ENCODE results near the gene GALT.
A peak's percentile ranks its signal among the peaks of the same experiment; 100 is the strongest.

The GALT gene

GRCh38 chr9:34630402-34631154 lies 15.9 kb upstream of the GALT start:
- Histone ChIP-seq H3K4me2 (ENCODE audit: low read length, poor library complexity, severe bottlenecking) (no peak overlapping the region), H3K36me3 (ENCODE audit: control insufficient read depth in 1 of 2, insufficient read depth in 2 of 2, low read depth in 1 of 2, low read length in 2 of 2) (peaks cover 9 to 11% of the 10 kb centered on the region in 2 experiments), H3K18ac (ENCODE audit: low read depth in 1 of 2, low read length in 2 of 2) (no peak overlapping the region), H3K79me1 (replicated peaks; ENCODE audit: low read length, poor library complexity, severe bottlenecking) (peaks cover 9% of the 10 kb centered on the region), H2BK5ac (ENCODE audit: low read depth, low read length, poor library complexity, severe bottlenecking) (no peak overlapping the region), H2BK15ac (ENCODE audit: low read depth, poor library complexity, severe bottlenecking) (no peak overlapping the region), H3K4ac (ENCODE audit: low read depth in 1 of 2, low read length in 2 of 2) (no peak overlapping the region), H2BK12ac (ENCODE audit: low read length in 2 of 2) (no peak overlapping the region), H3K23ac (ENCODE audit: low read length in 2 of 2) (no peak overlapping the region), H3K9me3 (ENCODE audit: control insufficient read depth, low read length) (no peaks in the 10 kb centered on the region), H3K9ac (ENCODE audit: low read length) (no peak overlapping the region), H3K27me3 (ENCODE audit: control insufficient read depth in 1 of 2, insufficient read depth in 1 of 2, low read length in 2 of 2) (peaks cover 53 to 57% of the 10 kb centered on the region in 2 experiments), H3K4me3 (ENCODE audit: insufficient read depth in 1 of 2, low read depth in 1 of 2, low read length in 2 of 2) (peak overlapping the region in 1 of 2 experiments; percentile 23), H2AK5ac (ENCODE audit: low read length, severe bottlenecking) (no peak overlapping the region), H3K27ac (ENCODE audit: low read length, poor library complexity, severe bottlenecking) (no peak overlapping the region), H2BK120ac (ENCODE audit: low read depth, low read length) (no peak overlapping the region), H2AFZ (ENCODE audit: low read depth, low read length) (no peak overlapping the region), H4K8ac (ENCODE audit: low read length) (no peak overlapping the region), H4K91ac (ENCODE audit: low read length) (no peak overlapping the region), H3K4me1 (ENCODE audit: control insufficient read depth, insufficient read depth, low read depth, low read length) (peaks cover 11% of the 10 kb centered on the region), H3K14ac (ENCODE audit: low read length in 2 of 2) (no peak overlapping the region)
- WGBS = 56% methylated on average over 5 of the region's 5 CpGs
- DNase-seq = no peak

- H3K27ac ChIP-seq (ENCODE audit: low read length, poor library complexity, severe bottlenecking) = no peak overlapping the region
- H2BK12ac ChIP-seq (ENCODE audit: low read length in 2 of 2) = no peak overlapping the region
- H3K14ac ChIP-seq (ENCODE audit: low read length in 2 of 2) = no peak overlapping the region
- no peak overlapping the region for H3K23ac ChIP-seq (ENCODE audit: low read length in 2 of 2)
- DNase-seq = no peak
- H2BK120ac ChIP-seq (ENCODE audit: low read depth, low read length) = no peak overlapping the region
- peaks cover 27% of the 10 kb centered on the region for H3K4me1 ChIP-seq (ENCODE audit: control insufficient read depth, insufficient read depth, low read depth, low read length)
- no peak overlapping the region for H2BK15ac ChIP-seq (ENCODE audit: low read depth, poor library complexity, severe bottlenecking)
- H3K18ac ChIP-seq (ENCODE audit: low read depth in 1 of 2, low read length in 2 of 2) = no peak overlapping the region
- H3K36me3 ChIP-seq (ENCODE audit: control insufficient read depth in 1 of 2, insufficient read depth in 2 of 2, low read depth in 1 of 2, low read length in 2 of 2) = peaks cover 11 to 13% of the 10 kb centered on the region in 2 experiments
- peaks cover 27 to 31% of the 10 kb centered on the region in 2 experiments for H3K27me3 ChIP-seq (ENCODE audit: control insufficient read depth in 1 of 2, insufficient read depth in 1 of 2, low read length in 2 of 2)
- H3K79me1 ChIP-seq (replicated peaks; ENCODE audit: low read length, poor library complexity, severe bottlenecking) = peaks cover 22% of the 10 kb centered on the region
- H3K9me3 ChIP-seq (ENCODE audit: control insufficient read depth, low read length) = no peaks in the 10 kb centered on the region
- H3K9ac ChIP-seq (ENCODE audit: low read length) = no peak overlapping the region
- no peak overlapping the region for H3K4ac ChIP-seq (ENCODE audit: low read depth in 1 of 2, low read length in 2 of 2)
- H2AFZ ChIP-seq (ENCODE audit: low read depth, low read length) = no peak overlapping the region
- H2AK5ac ChIP-seq (ENCODE audit: low read length, severe bottlenecking) = no peak overlapping the region
- no peak overlapping the region for H4K91ac ChIP-seq (ENCODE audit: low read length)
- H3K4me2 ChIP-seq (ENCODE audit: low read length, poor library complexity, severe bottlenecking) = no peak overlapping the region
- 65% methylated on average over 3 of the region's 5 CpGs for WGBS
- no peak overlapping the region for H2BK5ac ChIP-seq (ENCODE audit: low read depth, low read length, poor library complexity, severe bottlenecking)
- H3K4me3 ChIP-seq (ENCODE audit: insufficient read depth in 1 of 2, low read depth in 1 of 2, low read length in 2 of 2) = no peak overlapping the region
- no peak overlapping the region for H4K8ac ChIP-seq (ENCODE audit: low read length)
Observed at GRCh38 chr9:34633166-34633565, 13.3 kb upstream of the GALT start.

- no peak overlapping the region for H2AFZ ChIP-seq (ENCODE audit: low read depth, low read length)
- peak overlapping the region; percentile 35 for H4K91ac ChIP-seq (ENCODE audit: low read length)
- H3K36me3 ChIP-seq (ENCODE audit: control insufficient read depth in 1 of 2, insufficient read depth in 2 of 2, low read depth in 1 of 2, low read length in 2 of 2) = peaks cover 11 to 13% of the 10 kb centered on the region in 2 experiments
- no peak overlapping the region for H2BK12ac ChIP-seq (ENCODE audit: low read length in 2 of 2)
- no peak overlapping the region for H3K18ac ChIP-seq (ENCODE audit: low read depth in 1 of 2, low read length in 2 of 2)
- peaks cover 21 to 26% of the 10 kb centered on the region in 2 experiments for H3K27me3 ChIP-seq (ENCODE audit: control insufficient read depth in 1 of 2, insufficient read depth in 1 of 2, low read length in 2 of 2)
- H3K23ac ChIP-seq (ENCODE audit: low read length in 2 of 2) = no peak overlapping the region
- H3K9me3 ChIP-seq (ENCODE audit: control insufficient read depth, low read length) = no peaks in the 10 kb centered on the region
- no peak overlapping the region for H3K4me3 ChIP-seq (ENCODE audit: insufficient read depth in 1 of 2, low read depth in 1 of 2, low read length in 2 of 2)
- peaks cover 24% of the 10 kb centered on the region for H3K4me1 ChIP-seq (ENCODE audit: control insufficient read depth, insufficient read depth, low read depth, low read length)
- no peak overlapping the region for H3K14ac ChIP-seq (ENCODE audit: low read length in 2 of 2)
- no peak overlapping the region for H3K4me2 ChIP-seq (ENCODE audit: low read length, poor library complexity, severe bottlenecking)
- DNase-seq = peak; percentile 71
- H3K79me1 ChIP-seq (replicated peaks; ENCODE audit: low read length, poor library complexity, severe bottlenecking) = peaks cover 22% of the 10 kb centered on the region
- 0% methylated on average over 2 of the region's 3 CpGs for WGBS
- no peak overlapping the region for H3K4ac ChIP-seq (ENCODE audit: low read depth in 1 of 2, low read length in 2 of 2)
- no peak overlapping the region for H3K9ac ChIP-seq (ENCODE audit: low read length)
- H2BK15ac ChIP-seq (ENCODE audit: low read depth, poor library complexity, severe bottlenecking) = no peak overlapping the region
- H2AK5ac ChIP-seq (ENCODE audit: low read length, severe bottlenecking) = no peak overlapping the region
- no peak overlapping the region for H2BK120ac ChIP-seq (ENCODE audit: low read depth, low read length)
- no peak overlapping the region for H2BK5ac ChIP-seq (ENCODE audit: low read depth, low read length, poor library complexity, severe bottlenecking)
- H3K27ac ChIP-seq (ENCODE audit: low read length, poor library complexity, severe bottlenecking) = no peak overlapping the region
- H4K8ac ChIP-seq (ENCODE audit: low read length) = no peak overlapping the region
Observed at GRCh38 chr9:34633851-34634550, 12.5 kb upstream of the GALT start.

GRCh38 chr9:34634551-34635248 lies 11.8 kb upstream of the GALT start:
- peak overlapping the region in 1 of 2 experiments; percentile 43 for H3K23ac ChIP-seq (ENCODE audit: low read length in 2 of 2)
- H3K4me1 ChIP-seq (ENCODE audit: control insufficient read depth, insufficient read depth, low read depth, low read length) = peaks cover 19% of the 10 kb centered on the region
- H2AFZ ChIP-seq (ENCODE audit: low read depth, low read length) = no peak overlapping the region
- no peak overlapping the region for H2BK15ac ChIP-seq (ENCODE audit: low read depth, poor library complexity, severe bottlenecking)
- H3K27me3 ChIP-seq (ENCODE audit: control insufficient read depth in 1 of 2, insufficient read depth in 1 of 2, low read length in 2 of 2) = peaks cover 14 to 19% of the 10 kb centered on the region in 2 experiments
- H3K18ac ChIP-seq (ENCODE audit: low read depth in 1 of 2, low read length in 2 of 2) = no peak overlapping the region
- no peak overlapping the region for H2BK5ac ChIP-seq (ENCODE audit: low read depth, low read length, poor library complexity, severe bottlenecking)
- WGBS = 96% methylated on average over 2 of the region's 3 CpGs
- no peak overlapping the region for H3K4me2 ChIP-seq (ENCODE audit: low read length, poor library complexity, severe bottlenecking)
- H2BK12ac ChIP-seq (ENCODE audit: low read length in 2 of 2) = no peak overlapping the region
- no peaks in the 10 kb centered on the region for H3K9me3 ChIP-seq (ENCODE audit: control insufficient read depth, low read length)
- H3K36me3 ChIP-seq (ENCODE audit: control insufficient read depth in 1 of 2, insufficient read depth in 2 of 2, low read depth in 1 of 2, low read length in 2 of 2) = peaks cover 11 to 13% of the 10 kb centered on the region in 2 experiments
- H4K8ac ChIP-seq (ENCODE audit: low read length) = no peak overlapping the region
- no peak overlapping the region for H3K4ac ChIP-seq (ENCODE audit: low read depth in 1 of 2, low read length in 2 of 2)
- H3K79me1 ChIP-seq (replicated peaks; ENCODE audit: low read length, poor library complexity, severe bottlenecking) = peaks cover 22% of the 10 kb centered on the region
- H4K91ac ChIP-seq (ENCODE audit: low read length) = no peak overlapping the region
- H3K14ac ChIP-seq (ENCODE audit: low read length in 2 of 2) = no peak overlapping the region
- no peak overlapping the region for H3K4me3 ChIP-seq (ENCODE audit: insufficient read depth in 1 of 2, low read depth in 1 of 2, low read length in 2 of 2)
- no peak overlapping the region for H3K27ac ChIP-seq (ENCODE audit: low read length, poor library complexity, severe bottlenecking)
- DNase-seq = no peak
- H3K9ac ChIP-seq (ENCODE audit: low read length) = peak overlapping the region; percentile 7
- no peak overlapping the region for H2AK5ac ChIP-seq (ENCODE audit: low read length, severe bottlenecking)
- H2BK120ac ChIP-seq (ENCODE audit: low read depth, low read length) = no peak overlapping the region

Measured in mesenchymal stem cell (in vitro differentiated cells and primary cell).